M059J (cell line): ENCODE data around the gene ENTREP1. TPM values are rescaled to one million over a fixed set of nuclear protein-coding genes. Genes with fewer than 3 reads are reported as not detected.
"Not testable (repeated sequence)": the region's sequence is repeated elsewhere in the genome, so short reads cannot be mapped to it uniquely, and the experiment has no call there.

Experiments used
- DNase-seq: peaks from one replicate; pipeline ENCODE4 v3.0.0-alpha.2; 2012; ENCODE audit warnings: low read depth
- total RNA-seq: library from RNA; depleted of rRNA; stranded (reverse); fragments of >200 nt; shearing (Covaris generic); gene quantifications from 2 replicates; pipeline ENCODE4 v1.2.3, GENCODE V29; 2014; rRNA removed

Gene ENTREP1, protein sequence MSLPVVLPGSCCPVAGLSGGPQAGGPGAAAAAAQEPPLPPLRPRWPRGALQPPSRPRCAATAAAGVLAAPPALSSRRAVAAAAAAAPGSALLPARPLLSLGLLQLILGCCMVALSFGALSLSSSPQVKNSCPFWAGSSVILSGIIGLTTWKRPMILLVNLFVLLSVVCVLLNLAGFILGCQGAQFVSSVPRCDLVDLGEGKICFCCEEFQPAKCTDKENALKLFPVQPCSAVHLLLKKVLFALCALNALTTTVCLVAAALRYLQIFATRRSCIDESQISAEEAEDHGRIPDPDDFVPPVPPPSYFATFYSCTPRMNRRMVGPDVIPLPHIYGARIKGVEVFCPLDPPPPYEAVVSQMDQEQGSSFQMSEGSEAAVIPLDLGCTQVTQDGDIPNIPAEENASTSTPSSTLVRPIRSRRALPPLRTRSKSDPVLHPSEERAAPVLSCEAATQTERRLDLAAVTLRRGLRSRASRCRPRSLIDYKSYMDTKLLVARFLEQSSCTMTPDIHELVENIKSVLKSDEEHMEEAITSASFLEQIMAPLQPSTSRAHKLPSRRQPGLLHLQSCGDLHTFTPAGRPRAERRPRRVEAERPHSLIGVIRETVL
- total RNA-seq, result 0.05 TPM in 1 of 2 replicates, not detected in the other

DNA sequence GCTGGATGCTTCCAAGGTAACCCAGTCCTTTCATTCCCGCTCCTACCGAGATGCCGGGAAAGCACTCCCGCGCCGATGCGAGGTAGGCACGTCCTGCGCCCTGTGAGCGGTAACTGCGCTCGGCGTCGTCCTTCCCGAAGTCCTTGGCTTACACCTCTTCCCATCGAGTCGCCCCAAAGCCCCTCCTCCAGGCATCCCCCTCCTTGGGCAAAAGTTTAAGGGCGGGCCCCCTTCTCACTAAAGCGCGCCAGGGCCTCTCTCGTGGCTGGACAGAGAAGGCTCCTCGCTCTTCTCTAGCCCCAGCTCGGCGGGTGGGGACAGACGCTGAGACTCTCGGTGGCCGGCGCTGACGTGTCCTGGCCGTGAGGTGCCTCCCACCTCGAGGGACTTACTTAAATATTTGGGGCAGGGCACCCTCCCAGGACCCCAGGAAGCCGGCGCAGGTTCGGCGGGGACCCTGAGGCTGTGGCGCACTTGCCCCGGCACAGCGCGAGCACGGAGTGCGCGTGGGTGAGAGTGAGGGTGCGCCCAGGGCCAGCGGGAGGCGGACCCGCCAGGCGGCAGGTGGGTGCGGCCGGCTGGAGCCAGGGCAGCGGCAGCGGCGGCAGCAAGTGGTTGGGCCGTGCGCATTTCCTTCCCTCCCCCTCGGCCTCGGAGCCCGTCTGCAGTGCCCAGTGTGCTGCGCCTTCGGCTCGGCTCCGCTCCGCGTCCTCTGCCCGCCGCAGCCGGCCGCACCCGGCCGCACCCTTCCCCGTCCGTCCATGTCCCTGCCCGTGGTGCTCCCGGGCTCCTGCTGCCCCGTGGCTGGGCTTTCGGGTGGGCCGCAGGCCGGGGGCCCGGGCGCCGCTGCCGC, at the start of gene ENTREP1:
TSS of gene ENTREP1 (plus strand) at position 667 of the 853 bp plus-strand sequence. CDS start at position 762, 95 bp downstream.
- peak; percentile 55 for DNase-seq

- DNase-seq, result no peak
Measured at GRCh38 chr9:69276775-69277174, 48.2 kb upstream of the ENTREP1 start.

DNA sequence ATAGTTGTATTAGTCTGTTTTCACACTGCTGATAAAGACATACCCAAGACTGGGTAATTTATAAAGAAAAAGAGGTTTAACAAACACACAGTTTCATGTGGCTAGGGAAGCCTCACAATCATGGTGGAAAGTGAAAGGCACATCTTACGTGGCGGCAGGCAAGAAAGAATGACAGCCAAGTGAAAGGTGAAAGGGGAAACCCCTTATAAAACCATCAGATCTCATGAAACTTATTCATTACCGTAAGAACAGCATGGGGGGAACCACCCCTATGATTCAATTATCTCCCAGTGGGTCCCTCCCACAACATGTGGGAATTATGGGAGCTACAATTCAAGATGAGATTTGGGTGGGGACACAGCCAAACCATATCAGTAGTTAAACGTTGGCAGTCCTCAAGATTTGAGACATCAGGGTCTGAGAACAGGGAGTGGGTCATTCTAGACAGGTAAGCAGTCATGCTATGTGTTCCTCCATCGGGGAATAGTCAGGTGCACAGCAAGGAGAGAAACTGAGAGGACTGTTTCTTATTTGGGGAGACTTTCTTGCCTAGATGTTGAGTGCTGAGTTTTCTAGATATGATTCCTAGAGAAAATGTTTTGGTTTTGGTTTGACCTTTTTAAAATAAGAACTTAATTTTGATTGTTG, 45.8 kb upstream of the ENTREP1 start:
- no peak for DNase-seq

DNA sequence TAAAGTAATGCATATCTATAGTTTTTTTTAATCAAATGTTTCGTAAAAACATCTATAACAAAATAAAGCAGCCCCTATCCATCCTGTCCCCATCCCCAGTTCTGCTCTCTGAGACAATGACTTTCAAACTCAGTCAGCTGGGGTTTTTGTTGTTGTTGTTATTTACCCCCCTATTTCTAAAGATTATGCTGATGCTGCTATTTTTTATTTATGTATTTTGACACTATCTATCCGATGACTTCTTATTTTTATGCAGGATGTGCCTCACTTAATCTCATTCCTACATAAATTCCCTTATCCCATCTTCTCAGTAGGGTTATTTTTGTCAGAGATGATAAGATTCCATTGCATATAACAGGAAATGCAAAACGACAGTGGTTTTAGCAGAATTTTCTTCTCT, 45.3 kb upstream of the ENTREP1 start:
- DNase-seq, result no peak

DNA sequence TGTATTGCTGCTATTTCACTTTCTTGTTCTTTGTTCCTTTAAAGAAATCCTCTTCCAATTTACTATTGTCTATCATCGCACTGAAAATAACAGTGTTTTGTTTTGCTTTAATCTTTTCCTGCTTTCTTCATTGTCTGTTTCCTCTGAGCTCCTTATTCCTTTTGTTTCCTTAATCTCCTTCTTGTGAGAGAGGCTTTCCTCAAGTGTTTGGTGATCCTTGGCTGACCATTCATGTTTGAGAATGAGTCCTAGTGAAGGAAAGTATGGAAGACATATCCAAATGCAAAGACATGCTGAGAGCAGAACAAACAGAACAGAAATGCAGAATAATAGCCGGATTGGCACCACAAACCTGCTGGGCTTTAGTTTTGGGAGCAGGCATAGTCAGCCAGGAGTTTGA, 42.0 kb upstream of the ENTREP1 start:
- no peak for DNase-seq

DNA sequence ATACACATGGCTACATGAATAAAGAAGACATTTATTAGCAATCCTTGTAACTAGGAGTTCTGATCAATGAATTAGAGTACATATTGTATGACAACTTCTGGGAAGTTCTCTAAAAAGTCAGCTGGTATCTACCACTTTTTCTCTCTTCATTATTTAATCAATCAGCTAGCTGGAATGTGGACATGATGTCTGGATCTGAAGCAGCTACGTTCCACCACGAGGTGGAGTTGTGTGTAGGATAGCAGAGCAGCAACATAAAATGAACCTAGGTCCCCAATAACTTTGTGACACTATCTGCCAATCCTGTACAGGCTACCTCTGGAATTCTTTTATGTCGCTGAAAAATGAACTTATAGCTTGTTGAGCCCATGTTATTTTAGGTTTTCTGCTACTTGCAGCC, 32.9 kb upstream of the ENTREP1 start:
- no peak for DNase-seq

- DNase-seq, result no peak
Measured at GRCh38 chr9:69293156-69293555, 31.9 kb upstream of the ENTREP1 start.

- no peak for DNase-seq
Measured at GRCh38 chr9:69295872-69296552, 29.0 kb upstream of the ENTREP1 start.

DNA sequence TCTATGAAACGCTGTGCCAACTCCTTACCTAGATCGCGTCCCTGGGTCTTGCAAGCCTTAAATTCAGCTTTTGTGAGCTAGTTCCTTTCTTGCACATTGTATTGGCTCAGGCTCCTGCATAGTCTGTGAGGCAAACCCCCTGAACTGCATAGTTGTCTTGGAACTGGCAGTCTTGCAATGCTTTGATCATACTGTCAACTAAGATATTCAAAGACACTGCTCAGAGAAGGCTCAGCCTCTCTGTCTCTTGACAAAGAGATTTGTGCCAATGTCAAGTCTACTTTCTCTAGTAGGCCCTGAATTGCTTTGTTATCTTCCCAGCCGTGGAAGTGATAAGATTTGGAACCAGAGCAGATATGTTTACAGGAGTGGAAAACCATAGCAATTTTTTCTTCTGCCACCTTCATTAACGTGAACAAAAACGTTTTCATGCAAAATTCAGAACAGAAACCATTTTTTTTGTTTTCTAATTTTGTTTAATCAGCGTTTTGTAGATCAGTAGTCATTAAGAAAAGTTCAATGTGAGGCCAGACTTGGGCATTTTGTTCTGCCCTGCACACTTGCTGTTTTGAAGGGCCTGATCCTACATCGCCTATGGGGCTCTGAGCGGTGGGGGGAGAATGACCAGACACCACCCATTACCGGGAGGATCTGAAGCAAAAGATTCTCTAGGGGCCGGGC, 27.6 kb upstream of the ENTREP1 start:
- DNase-seq, result no peak

- DNase-seq, result no peak
Measured at GRCh38 chr9:69299315-69299714, 25.7 kb upstream of the ENTREP1 start.

DNA sequence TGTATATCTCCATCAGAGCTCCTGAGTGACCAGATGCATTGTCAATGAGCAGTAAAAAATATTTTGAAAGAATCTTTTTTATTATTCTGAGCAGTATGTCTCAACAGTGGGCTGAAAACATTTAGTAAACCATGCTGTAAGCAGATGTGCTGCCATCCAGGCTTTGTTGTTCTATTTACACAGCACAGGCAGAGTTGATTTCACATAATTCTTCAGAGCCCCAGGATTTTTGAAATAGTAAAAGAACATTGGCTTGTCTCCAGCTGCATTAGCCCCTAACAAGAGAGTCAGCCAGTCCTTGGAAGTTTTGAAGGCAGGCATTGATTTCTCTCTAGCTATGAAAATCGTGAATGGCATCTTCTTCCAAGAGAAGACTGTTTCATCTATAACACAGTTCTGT, 25.2 kb upstream of the ENTREP1 start:
- DNase-seq, result no peak

- DNase-seq, result no peak
Measured at GRCh38 chr9:69303331-69303730, 21.7 kb upstream of the ENTREP1 start.

DNA sequence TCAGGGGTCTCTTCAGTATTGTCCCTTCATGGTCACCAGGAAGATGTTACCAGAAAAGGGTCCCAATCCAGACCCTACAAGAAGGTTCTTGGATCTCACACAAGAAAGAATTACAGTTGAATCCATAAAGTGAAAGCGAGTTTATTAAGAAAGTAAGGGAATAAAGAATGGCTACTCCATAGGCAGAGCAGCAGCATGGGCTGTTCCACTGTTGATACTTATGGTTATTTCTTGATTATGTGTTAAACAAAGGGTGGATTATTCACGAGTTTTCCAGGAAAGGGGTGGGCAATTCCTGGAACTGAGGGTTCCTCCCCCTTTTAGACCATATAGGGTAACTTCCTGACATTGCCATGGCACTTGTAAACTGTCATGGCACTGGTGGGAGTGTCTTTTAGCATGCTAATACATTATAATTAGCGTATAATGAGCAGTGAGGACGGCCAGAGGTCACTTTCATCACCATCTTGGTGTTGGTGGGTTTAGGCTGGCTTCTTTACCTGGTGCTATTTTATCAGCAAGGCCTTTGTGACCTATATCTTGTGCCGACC, 18.0 kb upstream of the ENTREP1 start:
- not testable (repeated sequence) for DNase-seq

DNA sequence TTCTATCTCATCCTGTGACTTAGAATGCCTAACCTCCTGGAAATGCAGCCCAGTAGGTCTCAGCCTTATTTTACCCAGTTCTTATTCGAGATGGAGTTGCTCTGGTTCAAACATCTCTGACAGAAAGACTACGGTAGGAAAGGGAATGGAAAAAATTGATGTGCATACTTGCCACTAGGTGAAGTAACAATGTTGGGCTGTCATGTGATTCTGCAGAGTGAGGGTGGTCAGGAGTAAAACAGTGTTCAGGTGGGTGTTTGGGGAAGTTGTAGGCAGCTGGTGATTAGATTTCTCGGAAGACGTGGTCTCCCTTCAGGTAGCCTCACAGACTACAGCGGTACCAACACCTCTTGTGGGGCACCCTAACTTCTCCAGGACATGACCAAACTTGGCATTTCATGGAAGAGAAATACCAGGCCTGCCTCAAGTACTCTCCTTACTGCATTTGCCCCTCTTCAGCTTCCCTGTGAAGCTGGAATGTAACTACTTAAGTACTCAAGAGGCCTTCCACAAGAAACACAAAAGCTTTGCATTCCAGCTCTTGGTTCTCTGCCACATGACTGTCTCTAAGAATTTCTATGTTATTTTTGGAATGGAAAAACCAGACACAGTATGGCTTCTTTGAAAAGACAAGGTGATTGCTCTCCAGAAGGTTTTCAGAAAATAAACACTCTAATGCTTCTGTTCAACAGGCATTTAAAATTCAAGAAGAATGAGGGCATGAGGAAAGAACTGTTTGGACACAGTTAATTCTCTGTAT, 17.4 kb upstream of the ENTREP1 start:
- DNase-seq, result peak; percentile 12

GRCh38 chr9:69308206-69308931, 16.6 kb upstream of the ENTREP1 start:
- no peak for DNase-seq

DNA sequence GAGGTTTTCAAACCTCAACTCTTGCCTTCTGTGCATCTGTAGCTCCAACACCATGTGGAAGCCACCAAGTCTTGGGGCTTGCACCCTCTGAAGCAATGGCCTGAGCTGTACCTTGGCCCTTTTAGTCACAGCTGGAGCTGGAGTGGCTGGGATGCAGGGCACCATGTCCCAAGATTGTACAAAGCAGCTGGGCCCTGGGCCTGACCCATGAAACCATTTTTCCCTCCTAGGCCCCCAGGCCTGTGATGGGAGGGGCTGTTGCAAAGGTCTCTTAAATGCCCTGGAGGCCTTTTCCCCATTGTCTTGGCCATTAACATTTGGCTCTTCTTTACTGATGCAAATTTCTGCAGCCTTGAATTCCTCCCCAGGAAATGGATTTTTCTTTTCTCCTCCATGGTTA, 11.8 kb upstream of the ENTREP1 start:
- DNase-seq, result no peak

DNA sequence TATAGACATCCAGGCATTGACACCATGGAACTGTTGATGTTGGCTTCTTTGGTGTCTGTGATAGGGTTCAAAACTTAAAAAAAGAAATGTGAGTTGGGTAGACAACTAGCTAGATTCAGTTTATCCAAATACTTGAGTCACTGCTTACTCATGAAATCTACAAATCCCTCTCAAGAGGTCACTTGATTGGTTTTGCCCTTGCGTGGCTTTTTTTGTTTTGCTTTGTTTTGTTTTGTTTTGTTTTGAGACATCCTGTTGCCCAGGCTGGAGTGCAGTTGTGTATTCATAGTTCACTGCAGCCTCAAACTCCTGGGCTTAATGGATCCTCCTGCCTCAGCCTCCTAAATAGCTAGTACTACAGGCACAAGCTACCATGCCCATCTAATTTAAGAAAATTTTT, 10.5 kb upstream of the ENTREP1 start:
- peak; percentile 63 for DNase-seq

- no peak for DNase-seq
Measured at GRCh38 chr9:69317081-69317480, 7.9 kb upstream of the ENTREP1 start.

DNA sequence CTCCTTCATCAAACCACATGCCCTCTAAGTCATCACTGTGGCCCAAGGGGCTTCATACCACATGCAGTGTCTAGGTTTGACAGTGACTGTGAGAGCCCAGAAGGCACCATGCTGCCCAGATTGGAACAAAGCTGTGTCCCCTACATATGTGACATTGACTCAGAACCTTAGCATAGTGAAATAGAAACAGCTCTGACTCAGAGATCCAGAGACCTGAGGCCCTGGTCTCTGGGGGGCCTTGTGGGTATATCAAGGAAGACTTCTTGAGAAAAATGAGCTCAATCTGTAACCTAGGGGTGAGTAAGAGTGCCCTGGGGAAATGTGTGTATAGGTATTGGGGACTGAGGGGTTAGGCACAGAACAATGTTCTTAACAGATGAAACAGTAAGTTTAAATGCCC, 7.1 kb upstream of the ENTREP1 start:
- DNase-seq, result no peak
